Hindlimb muscle (tissue), 1 donor: Measurements from ENCODE around the gene KIAA0753. TPM values are rescaled to one million over a fixed set of nuclear protein-coding genes. Genes with fewer than 3 reads are reported as not detected.

ENCODE experiments used
- DNase-seq: peaks from one replicate; pipeline ENCODE4 v3.0.0-alpha.2; 2013
- polyA plus RNA-seq: library from polyadenylated mRNA; unstranded; fragments of 120-200 nt; gene quantifications from one replicate; pipeline ENCODE4 v1.2.1, GENCODE V29; 2013; ENCODE audit not compliant: insufficient read length

KIAA0753 gene
- polyA plus RNA-seq, 1 donor: 12.9 TPM

DNA sequence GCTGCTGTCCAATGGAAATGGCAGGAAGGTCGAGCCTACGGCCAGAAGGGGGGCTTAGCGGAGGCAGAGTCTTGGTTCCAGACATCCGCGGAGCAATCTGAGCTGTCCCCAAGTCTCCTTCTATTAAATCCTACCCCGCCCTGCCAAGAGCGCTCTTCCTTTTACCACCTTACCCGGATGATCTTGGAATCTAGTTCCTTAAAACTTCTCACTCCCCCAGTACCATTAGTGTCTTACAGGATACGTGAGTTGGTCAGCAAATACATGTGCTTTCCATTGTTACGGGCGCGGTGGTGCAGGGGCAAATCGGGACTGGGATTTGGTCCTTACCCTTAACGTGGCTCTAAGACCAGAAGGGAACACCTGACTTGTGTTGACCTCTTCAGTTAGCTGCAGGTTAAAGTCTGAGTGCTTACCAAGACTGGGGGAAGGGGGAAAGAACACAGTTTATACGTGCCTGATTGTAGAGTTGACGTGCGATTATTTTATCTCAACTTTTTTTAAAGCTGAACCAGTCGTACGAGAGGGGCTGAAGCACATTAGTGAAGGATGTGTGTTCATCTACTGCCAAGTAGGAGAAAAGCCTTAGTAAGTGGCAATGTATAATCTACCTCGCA lies 844 bp upstream of the KIAA0753 start:
- no peak for DNase-seq

DNA sequence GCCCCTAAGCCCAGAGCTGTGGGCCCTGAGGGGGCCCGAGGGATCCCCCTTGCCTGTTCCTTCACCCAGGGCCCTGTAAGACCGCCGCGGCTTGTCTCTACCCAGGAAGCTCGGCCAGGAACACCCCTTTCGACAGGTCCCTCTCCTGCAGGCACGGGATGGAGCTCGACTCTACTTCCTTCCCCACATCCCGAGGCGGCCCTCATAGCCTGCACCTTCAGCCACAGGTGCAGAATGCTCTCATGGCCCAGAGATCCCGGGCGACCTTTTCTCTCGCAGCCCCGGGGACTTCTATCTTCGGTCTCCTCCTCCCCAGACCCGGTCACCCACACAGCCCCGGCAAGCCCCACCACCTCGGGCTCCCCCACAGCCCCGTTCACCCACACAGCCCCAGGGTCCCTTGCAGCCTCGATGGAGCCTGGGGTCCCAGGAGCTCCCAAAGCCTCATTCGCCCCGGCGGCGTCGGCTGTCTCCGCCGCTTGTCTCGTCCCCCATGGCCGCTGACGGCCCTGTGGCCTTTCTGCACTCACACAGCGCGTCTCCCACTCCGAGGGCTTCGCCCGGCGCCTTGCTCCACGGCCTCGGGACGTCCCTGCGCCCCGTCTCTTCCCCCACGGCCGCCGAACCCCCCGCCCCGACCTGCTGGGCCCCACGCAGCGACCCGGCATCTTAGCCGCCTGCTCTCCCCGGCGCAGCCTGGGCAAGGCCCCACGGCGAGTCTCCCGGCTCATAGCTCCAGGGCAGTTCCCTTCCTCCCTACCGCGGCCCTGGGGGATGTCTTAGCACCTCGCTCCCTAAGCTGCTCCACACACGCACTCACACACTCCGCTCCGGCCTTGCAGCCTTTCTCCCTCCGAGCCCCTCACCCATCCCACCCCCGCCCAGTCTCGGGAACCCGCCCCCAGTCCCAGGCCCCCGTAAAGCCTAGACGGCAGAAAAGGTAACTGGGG lies 650 bp downstream of the KIAA0753 start:
- peak; percentile 31 for DNase-seq

DNA sequence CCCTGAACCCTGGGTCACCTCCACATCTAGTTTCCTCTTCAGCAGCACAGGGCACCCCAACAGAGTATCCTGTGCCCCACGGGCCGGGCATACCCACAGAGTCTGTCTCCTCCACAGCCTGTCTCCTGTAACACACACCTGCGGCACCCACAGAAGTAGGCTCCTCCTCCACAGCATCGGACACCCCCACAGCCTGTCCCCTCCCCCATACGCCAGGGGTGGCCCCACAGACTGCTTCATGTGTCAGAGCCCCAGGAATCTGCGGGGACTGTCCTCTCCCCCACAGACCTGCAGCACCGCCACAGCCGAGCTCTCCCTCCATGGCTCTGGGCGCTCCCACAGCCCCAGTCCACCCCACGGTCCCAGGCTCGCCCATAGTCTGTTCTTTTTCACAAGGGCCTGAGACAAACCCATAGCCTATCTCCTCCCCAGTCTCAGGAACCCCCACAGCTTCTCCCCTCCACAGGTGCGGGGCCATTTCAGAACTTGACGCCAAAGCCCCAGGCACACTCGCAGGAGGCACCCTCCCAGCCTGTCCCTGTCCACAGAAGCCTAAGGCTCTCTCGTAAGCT lies 1.4 kb downstream of the KIAA0753 start:
- no peak for DNase-seq

DNA sequence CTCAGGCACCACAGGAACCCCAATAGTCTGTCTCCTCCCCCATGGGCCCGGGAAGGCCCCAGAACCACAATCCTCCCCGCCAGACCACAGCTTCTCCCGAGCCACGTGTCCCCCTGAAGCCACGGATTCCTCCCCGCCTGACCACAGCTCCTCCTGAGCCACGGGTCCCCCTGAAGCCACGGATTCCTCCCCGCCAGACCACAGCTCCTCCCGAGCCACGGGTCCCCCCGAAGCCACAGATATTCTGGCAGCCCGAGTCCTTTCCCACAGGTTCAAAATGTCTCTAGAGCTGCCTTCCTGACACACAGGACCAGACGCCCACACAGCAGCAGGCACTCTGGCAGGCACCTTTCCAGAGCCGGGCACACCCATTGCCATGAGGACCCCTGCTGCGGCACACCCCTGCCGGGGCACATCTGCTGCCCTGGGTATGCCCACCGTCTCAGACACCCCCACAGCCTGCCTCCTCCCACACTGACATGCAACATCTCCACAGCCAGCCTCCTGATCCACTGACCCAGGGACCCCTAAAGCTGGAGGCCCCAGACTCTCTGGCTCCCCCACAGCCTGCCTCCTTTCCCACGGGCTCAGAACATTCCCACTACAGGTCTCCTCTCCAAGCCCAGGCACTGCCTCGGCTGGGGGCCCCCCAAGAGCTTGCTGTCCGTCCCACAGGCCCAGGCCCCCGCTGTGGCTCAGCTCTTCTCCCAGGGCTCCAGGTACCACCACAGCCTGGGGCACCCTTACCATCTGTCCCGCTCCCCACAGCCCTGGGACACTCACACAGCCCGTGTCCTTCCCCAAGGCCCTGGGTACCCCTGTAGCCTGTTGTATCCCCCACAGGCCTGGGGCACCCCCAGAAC lies 2.2 kb downstream of the KIAA0753 start:
- DNase-seq: no peak

DNA sequence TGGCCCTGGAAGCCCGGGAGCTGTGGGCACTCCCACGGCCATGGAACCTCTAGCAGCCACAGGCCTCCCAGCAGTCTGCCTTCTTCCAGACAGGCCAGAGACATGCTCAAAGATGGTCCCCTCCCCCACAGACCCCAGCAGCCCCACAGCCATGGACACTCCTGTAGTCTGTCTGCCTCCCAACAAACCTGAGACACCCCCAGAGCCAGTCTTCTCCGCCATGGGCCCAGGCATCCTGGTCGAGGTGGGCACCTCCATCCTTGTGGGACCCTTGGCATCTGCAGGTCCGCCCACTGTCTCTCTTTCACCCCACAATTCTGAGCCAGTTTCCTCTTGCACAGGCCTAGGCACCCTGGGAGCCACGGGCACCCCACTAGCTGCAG lies 3.1 kb downstream of the KIAA0753 start:
- DNase-seq: no peak

- no peak for DNase-seq
Measured at GRCh38 chr17:6636616-6637457, 3.7 kb downstream of the KIAA0753 start.

GRCh38 chr17:6636105-6636504 lies 4.4 kb downstream of the KIAA0753 start:
- DNase-seq: no peak

DNA sequence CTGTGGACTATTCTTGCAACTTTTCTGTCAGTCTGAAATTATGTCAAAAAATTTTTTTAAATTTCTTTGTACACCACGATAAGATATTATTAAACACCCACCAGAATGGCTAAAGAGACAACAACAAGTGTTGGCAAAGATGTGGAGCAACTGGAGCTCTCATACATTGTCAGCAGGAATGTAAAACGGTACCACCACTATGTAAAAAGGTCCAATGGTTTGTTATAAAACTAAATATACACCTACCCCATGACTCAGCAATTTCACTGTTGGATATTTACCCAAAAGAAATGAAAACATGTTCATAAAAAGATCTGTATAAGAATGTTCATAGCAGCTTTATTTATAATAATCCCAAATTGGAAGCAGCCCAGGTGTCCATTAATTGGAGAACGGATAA lies 7.2 kb downstream of the KIAA0753 start:
- DNase-seq: no peak

- no peak for DNase-seq
Measured at GRCh38 chr17:6632530-6632929, 8.0 kb downstream of the KIAA0753 start.

- no peak for DNase-seq
Measured at GRCh38 chr17:6630390-6630789, 10.1 kb downstream of the KIAA0753 start.

DNA sequence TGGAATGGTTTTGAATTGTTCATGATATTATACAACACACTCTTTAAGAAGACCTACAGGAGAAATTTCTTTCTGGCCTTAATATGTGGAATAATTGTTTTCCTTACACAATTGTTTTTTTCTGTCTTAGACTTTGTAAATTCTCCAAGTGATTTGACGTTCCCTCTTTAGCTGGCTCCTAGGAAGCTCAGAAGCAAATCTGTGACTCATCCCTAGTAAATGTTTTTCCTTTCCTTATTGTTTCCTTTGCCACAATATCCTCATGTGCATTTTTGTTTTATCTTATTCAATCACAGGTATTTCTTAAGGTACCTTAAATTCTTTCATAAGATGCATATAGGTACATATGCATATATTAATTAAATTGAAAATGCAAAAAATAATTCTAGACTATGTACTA lies 13.5 kb downstream of the KIAA0753 start:
- no peak for DNase-seq

DNA sequence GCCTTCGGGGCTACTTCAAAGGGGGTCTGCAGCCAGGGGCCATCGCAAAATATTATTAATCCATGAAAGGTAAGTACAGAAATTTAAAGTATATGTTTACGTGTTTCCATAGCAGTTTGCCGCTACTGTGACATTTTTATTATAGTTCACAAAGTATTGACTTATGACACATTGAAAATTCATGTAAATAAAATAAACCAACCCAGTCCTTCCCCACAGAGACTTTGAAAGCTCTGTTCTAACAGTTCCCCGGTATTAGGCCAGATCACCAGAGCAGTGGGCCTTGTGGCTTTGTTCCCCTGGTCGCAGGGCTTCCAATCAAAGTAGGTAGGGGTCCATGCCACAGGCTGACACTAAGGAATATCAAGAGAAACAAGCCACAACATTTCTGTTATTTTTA lies 13.9 kb downstream of the KIAA0753 start:
- no peak for DNase-seq

DNA sequence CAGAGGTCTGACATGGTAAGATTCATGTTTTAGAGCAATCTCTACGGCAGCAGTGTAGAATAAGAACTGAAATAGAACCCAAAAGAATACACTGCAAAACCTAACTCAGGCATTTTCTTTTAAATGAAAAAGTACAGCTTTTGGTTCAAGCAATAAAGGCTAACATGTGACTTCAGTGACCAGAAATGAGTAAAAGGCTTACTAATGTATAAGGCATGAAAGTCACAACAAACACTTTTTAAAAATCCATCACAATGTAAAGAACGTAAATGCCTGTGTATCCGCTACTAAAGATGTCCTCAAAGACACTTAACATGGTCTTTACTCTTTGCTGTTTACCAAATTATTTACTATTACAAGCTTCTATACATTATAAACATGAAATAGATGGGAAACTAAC lies 16.6 kb downstream of the KIAA0753 start:
- DNase-seq: no peak

GRCh38 chr17:6611231-6611630 lies 29.3 kb downstream of the KIAA0753 start:
- DNase-seq: no peak

GRCh38 chr17:6610011-6610410 lies 30.5 kb downstream of the KIAA0753 start:
- no peak for DNase-seq

DNA sequence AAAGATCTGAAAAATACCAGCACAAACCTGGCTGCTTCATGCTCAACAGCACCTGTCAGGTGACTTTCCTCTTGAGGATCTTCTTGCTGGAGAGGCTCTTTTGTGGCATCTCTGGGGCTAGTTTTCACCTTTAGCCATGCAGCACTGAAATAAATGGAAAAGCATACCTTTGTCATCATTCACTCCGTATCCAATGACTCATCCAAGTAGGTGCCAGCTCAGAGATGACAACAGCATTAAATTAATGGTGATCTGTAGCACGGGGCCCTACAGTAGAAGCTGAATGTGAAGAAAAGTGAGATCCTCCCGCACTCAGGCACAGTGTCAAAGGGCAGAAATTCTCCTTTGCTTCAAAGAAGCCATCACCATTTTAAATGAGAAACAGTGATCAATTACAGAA lies 32.2 kb downstream of the KIAA0753 start:
- DNase-seq: no peak

DNA sequence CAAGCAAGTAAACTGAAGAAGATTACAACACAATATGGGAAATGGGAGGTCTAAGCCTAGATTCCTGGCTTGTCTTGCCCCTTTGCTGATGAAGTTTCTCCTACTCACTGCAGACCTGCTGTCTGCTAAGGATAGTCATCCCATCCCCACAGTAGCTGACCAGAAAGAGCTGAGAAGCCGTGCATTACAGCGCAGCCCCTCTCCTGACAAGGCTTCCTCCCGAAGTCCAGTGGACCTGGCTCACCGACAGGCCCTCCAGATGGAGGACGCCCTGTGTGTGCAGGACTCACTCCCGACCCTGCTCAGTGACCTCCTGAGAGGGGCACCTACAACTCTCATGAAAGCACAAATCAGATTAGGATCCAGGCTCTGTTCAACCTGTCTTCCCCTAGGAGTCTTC lies 35.4 kb downstream of the KIAA0753 start:
- DNase-seq: no peak

GRCh38 chr17:6603744-6604325 lies 36.7 kb downstream of the KIAA0753 start:
- peak; percentile 52 for DNase-seq

DNA sequence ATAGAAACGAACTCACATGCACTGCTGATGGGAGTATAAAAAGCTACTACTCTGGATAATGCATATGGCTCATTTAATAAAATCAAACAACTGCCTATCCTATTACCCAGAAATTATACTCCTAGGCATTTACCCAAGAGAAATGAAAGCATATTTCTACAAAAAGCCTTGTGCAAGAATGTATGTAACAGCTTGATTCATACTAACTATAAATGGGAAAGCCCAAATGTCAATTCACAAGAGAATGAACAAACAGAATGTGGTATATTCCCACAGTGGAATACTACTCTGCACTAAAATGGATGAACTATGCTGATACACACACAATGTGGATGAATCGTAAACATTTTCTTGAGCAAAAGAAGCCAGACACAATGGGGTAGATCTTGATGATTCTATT lies 38.4 kb downstream of the KIAA0753 start:
- no peak for DNase-seq

DNA sequence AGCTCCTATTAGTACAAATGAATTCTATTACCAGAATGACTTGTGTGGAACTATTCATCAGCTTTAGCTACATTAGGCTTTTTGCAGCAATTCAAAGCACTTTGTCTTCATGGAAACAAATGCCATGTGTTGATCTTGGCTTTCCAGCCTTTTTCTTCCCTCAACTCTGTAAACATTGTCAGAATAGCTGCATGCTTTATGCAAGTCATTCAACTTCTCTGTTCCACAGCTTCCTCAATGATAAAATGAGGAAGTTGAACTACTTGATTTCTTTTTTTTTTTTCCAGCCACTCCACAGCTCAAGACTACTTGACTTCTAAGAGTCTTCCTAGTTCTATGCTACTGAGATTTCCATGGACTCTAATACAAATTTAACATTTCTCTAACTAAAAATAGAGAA lies 41.1 kb downstream of the KIAA0753 start:
- DNase-seq: no peak

GRCh38 chr17:6597727-6598126 lies 42.8 kb downstream of the KIAA0753 start:
- DNase-seq: no peak
